ENCODE data around the gene GLIPR1L2.

DNA sequence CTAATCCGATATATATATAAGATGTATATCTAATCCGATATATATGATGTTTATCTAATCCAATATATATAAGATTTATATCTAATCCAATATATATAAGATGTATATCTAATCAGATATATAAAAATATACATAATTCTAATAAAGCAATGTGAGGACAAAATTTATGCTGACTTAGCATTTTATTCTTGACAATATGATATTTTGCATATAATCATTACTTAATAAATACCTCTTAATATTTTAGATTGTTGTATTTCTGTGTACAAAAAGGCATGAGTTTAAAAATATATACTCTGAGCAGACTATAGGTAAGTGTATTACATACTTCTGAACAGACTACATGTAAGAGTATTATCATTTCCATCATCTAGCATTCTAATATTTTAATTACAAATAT, 18.9 kb downstream of the GLIPR1L2 start:
- TF ChIP-seq, protein P1, sequence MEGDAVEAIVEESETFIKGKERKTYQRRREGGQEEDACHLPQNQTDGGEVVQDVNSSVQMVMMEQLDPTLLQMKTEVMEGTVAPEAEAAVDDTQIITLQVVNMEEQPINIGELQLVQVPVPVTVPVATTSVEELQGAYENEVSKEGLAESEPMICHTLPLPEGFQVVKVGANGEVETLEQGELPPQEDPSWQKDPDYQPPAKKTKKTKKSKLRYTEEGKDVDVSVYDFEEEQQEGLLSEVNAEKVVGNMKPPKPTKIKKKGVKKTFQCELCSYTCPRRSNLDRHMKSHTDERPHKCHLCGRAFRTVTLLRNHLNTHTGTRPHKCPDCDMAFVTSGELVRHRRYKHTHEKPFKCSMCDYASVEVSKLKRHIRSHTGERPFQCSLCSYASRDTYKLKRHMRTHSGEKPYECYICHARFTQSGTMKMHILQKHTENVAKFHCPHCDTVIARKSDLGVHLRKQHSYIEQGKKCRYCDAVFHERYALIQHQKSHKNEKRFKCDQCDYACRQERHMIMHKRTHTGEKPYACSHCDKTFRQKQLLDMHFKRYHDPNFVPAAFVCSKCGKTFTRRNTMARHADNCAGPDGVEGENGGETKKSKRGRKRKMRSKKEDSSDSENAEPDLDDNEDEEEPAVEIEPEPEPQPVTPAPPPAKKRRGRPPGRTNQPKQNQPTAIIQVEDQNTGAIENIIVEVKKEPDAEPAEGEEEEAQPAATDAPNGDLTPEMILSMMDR (IDR thresholded peaks at IDR 0.05): no peak
- TF ChIP-seq ZFX (IDR thresholded peaks at IDR 0.05; ENCODE audit: borderline replicate concordance): no peak
